Mucosa of descending colon (tissue), 3 donors: ENCODE measurements around the gene NPC1L1. TPM values are rescaled to one million over a fixed set of nuclear protein-coding genes. Genes with fewer than 3 reads are reported as not detected.
A peak's percentile ranks its signal among the peaks of the same experiment; 100 is the strongest.
"Not testable (repeated sequence)": the region's sequence is repeated elsewhere in the genome, so short reads cannot be mapped to it uniquely, and the experiment has no call there.

Experiments used
- ATAC-seq: fragments of 200-7000 bp; cut with Tn5 transposase; one replicate; pipeline ENCODE4 v1.9.1; 2020; ENCODE audit warnings: mild to moderate bottlenecking, moderate library complexity
- DNase-seq, 3 donors: peaks; one replicate each; pipeline ENCODE4 v3.0.0-alpha.2; 2020
- H3K36me3 ChIP-seq: fragments of 200-600 bp; one replicate; pipeline ENCODE4 v1.8.0; 2021; ENCODE audit warnings: low read depth, mild to moderate bottlenecking
- H3K4me1 ChIP-seq: fragments of 200-600 bp; one replicate; pipeline ENCODE4 v1.8.0; 2021; ENCODE audit warnings: low read depth, mild to moderate bottlenecking
- H3K4me3 ChIP-seq: fragments of 200-600 bp; one replicate; pipeline ENCODE4 v1.8.0; 2021; ENCODE audit warnings: mild to moderate bottlenecking
- H3K9me3 ChIP-seq: fragments of 200-600 bp; one replicate; pipeline ENCODE4 v1.8.0; 2021; ENCODE audit warnings: mild to moderate bottlenecking
- intact Hi-C, 2 donors: fragments of 100-400 bp; cut with DNase I in 1 of 2; cut with micrococcal nuclease in 1 of 2; formaldehyde crosslinking; loops; one replicate each; pipeline versions ENCODE4 v1.11.0 to v1.11.1; 2022; cut with DNase I, micrococcal nuclease
- total RNA-seq, 3 donors: library from RNA; stranded (reverse); fragmentation: NEBNext Ultra II Directional in 2 of 3; extraction: Animal tissue kit (Norgen Biotek cat#: 25700) in 2 of 3; gene quantifications; one replicate each; pipeline versions ENCODE4 v1.2.1 to v1.2.4, GENCODE V29; 2021 to 2023
- TF ChIP-seq, protein P1 (sequence below): fragments of 200-600 bp; IDR thresholded peaks from one replicate; pipeline ENCODE4 v1.8.0; 2022; ENCODE audit warnings: antibody characterized with exemption, mild to moderate bottlenecking
- donor health status: DM: no; HTN: no; CAD: no; lungs with moderate emphysema.
- donor health status: DM: no; HTN: no; CAD: no.
- donor health status: DM: no; HTN: yes; CAD: no.

Gene NPC1L1
- total RNA-seq, 3 donors from 2014 or later = 0.12 to 0.82 TPM; not detected in 1

DNA sequence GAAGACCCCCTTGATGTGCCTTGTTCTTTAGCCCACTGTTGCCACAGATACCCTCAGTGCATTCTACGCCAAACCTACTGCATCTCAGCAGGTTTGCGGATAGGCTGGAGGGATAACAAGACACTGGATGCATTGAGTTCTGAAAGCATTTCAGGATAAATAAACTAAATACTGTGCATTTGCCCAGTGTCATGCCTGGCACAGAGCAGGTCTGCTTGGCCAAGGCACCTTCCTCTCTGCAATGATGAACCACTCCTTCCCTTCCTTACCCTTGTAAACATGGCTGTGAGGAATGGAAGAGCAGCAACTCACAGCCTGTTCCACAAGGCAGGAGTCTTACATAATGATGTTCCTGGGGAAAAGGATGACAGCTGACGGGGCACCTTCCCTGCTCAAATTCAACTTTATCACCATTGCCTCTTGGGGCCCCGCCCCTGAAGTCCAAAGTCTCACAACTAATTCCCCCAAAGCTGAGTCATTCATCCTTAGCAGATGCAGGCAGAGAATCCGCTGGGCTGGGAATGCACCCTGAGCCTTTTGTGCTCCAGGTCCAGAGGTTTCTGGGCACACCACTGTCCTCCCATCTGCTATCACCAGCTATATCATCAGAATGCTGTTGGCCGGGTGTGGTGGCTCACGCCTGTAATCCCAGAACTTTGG, 21.0 kb upstream of the NPC1L1 start:
- peak; percentile 82 for ATAC-seq
- Histone ChIP-seq H3K4me1 (peaks cover 10% of the 10 kb centered on the region), H3K9me3 (no peaks in the 10 kb centered on the region), H3K4me3 (no peak overlapping the region), H3K36me3 (no peaks in the 10 kb centered on the region)
- TF ChIP-seq, protein P1, sequence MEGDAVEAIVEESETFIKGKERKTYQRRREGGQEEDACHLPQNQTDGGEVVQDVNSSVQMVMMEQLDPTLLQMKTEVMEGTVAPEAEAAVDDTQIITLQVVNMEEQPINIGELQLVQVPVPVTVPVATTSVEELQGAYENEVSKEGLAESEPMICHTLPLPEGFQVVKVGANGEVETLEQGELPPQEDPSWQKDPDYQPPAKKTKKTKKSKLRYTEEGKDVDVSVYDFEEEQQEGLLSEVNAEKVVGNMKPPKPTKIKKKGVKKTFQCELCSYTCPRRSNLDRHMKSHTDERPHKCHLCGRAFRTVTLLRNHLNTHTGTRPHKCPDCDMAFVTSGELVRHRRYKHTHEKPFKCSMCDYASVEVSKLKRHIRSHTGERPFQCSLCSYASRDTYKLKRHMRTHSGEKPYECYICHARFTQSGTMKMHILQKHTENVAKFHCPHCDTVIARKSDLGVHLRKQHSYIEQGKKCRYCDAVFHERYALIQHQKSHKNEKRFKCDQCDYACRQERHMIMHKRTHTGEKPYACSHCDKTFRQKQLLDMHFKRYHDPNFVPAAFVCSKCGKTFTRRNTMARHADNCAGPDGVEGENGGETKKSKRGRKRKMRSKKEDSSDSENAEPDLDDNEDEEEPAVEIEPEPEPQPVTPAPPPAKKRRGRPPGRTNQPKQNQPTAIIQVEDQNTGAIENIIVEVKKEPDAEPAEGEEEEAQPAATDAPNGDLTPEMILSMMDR = no peak
- intact Hi-C loops = loop anchor here in 1 of 2 donors (10.0 kb wide), 1 partner anchor 317 kb away; no protein-coding TSS in a partner anchor
- peak in 2 of 3 donors; percentile 56 to 57 for DNase-seq

DNA sequence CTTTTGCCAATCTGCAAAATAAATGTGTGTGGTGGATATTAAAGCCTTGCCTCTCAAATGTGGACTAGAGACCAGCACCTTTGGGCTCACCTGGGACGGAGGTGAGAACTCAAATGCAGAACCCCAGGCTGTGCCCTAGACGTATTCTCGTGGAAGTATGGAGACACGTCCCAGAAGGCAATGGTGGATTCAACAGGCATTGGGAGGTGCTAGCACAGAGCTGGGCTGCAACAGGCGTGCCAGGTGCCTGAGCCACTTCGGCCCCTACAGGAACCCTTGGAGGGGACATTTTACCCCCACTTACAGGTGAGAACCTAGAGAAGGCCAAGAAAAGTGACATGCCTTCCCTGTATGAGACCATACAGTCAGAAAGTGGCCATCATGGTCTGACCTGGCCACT, 20.4 kb upstream of the NPC1L1 start:
- no peak for ATAC-seq
- Histone ChIP-seq H3K9me3 (no peaks in the 10 kb centered on the region), H3K4me1 (peaks cover 10% of the 10 kb centered on the region), H3K4me3 (no peak overlapping the region), H3K36me3 (no peaks in the 10 kb centered on the region)
- intact Hi-C loops = loop anchor here in 1 of 2 donors (10.0 kb wide), 1 partner anchor 317 kb away; no protein-coding TSS in a partner anchor
- TF ChIP-seq, protein P1 = no peak
- no peak for DNase-seq

DNA sequence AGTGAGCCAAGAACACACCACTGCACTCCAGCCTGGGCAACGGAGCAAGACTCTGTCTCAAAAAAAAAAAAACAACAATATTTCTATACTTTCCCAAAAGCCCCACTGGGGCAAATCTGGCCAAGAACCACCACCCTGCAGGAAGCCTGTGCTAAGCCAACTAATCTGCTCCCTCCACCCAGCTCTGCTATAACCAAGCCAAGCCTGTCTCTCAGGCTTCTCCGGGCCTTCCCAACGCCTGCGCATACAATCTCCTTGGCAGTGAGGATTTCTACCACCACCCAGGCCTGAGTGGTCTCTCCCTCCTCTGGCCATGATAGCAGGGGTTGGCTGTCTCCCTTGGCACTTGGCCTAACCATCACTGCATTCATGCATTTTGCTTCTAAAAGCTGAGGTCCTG, 18.4 kb upstream of the NPC1L1 start:
- H3K4me1 ChIP-seq = peaks cover 10% of the 10 kb centered on the region
- TF ChIP-seq, protein P1 = no peak
- no peaks in the 10 kb centered on the region for H3K9me3 ChIP-seq
- ATAC-seq = no peak
- no peak overlapping the region for H3K4me3 ChIP-seq
- intact Hi-C loops = no loop called here
- DNase-seq = no peak
- H3K36me3 ChIP-seq = no peaks in the 10 kb centered on the region

DNA sequence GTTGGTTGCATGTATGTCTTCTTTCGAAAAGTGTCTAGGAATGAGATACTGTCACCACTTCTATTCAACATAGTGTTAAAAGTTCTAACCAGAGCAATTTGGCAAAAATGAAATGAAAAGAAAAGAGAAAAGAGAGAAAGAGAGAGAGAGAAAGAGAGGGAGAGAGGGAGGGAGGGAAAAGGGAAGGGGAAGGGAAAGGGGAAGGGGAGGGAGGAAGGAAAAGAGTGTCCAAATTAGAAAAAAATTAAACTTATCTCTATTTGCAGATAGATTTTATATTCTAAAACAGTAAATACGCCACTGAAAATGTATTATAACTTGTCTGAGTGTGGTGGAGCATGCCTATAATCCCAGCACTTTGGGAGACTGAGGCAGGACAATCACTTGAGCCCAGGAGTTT, 16.4 kb upstream of the NPC1L1 start:
- Histone ChIP-seq H3K4me3 (no peak overlapping the region), H3K36me3 (no peaks in the 10 kb centered on the region), H3K4me1 (peaks cover 10% of the 10 kb centered on the region), H3K9me3 (no peaks in the 10 kb centered on the region)
- intact Hi-C loops = no loop called here
- ATAC-seq = no peak
- TF ChIP-seq, protein P1 = no peak
- no peak for DNase-seq

DNA sequence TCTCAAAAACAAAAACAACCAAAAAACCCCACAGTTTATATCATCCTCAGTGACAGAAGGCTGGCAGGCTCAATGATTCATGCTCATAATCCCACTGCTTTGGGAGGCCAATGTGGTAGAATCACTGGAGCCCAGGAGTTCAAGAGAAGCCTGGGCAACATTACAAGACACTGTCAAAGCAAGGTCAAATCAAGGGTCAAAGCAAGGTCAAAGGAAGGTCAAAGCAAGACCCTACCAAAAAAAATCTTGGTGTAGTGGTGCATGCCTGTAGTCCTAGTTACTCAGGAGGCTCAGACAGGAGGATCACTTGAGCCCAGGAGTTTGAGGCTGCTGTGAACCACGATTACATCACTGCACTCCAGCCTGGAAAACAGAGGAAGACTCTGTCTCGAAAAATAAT, 14.2 kb upstream of the NPC1L1 start:
- Histone ChIP-seq H3K9me3 (no peaks in the 10 kb centered on the region), H3K36me3 (no peaks in the 10 kb centered on the region), H3K4me1 (no peaks in the 10 kb centered on the region), H3K4me3 (no peak overlapping the region)
- DNase-seq (no peak), ATAC-seq (no peak)
- intact Hi-C loops = no loop called here
- TF ChIP-seq, protein P1 = no peak

DNA sequence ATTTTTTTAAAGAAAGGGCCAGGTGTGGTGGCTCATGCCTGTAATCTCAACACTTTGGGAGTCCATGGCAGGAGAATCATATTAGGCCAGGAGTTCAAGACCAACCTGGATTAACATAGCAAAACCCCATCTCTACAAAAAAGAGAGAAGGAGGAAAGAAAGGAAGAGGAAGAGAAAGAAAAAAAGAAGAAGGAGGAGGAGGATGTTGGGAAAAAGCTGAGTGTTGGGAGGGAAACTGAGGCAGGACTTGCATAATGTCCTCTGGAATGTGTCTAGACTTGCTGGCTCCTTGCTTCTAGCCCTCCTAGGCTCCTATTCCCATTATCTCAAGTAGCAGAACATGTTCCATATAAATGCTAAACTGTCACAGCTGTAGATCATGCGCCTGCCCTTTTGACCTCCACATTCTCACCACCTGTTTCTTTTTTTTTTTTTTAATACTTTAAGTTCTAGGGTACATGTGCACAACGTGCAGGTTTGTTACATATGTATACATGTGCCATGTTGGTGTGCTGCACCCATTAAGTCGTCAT, 11.4 kb upstream of the NPC1L1 start:
- ATAC-seq, H3K4me1 ChIP-seq, intact Hi-C loops: not testable (repeated sequence)

More for the DNA sequence above, 11.4 kb upstream of the NPC1L1 start:
- DNase-seq, H3K9me3 ChIP-seq, H3K36me3 ChIP-seq, H3K4me3 ChIP-seq: not testable (repeated sequence)
